H1 (cell line): ENCODE measurements around the gene G3BP1. TPM values are rescaled to one million over a fixed set of nuclear protein-coding genes. Genes with fewer than 3 reads are reported as not detected.

Source experiments
- CTCF ChIA-PET: fragments of 300-600 bp; sonication (Branson Sonifier 250); formaldehyde crosslinking; loops from one replicate; lab custom pipeline; 2021; ENCODE audit not compliant: partially characterized antibody; lab: Charles Lee
- POLR2A ChIA-PET: fragments of 300-600 bp; sonication (Branson Sonifier 250); formaldehyde crosslinking; loops from one replicate; lab custom pipeline; 2021; ENCODE audit warnings: inconsistent platforms; ENCODE audit not compliant: partially characterized antibody; lab: Charles Lee
- DNase-seq, 2 experiments: peaks; one replicate each; pipeline versions ENCODE4 v3.0.0 to v3.0.0-alpha.2; 2010 to 2022; ENCODE audit warnings: low spot score in 2 of 2, low read depth in 1 of 2, mixed read lengths in 1 of 2
- FAIRE-seq: peaks from 2 replicates; lab custom pipeline; 2011; peaks lifted over from hg19 to GRCh38; lab: Jason Lieb, UNC
- H2AFZ ChIP-seq: 2 replicates; pipeline ENCODE4 v1.8.1; 2012; ENCODE audit warnings: low read length, inconsistent platforms
- H2AK5ac ChIP-seq: 2 replicates; pipeline ENCODE4 v1.6.1; 2013; ENCODE audit warnings: low read depth, low read length
- H2BK120ac ChIP-seq: replicated peaks from 2 replicates; pipeline ENCODE3; 2013; ENCODE audit warnings: low read depth, low read length, inconsistent platforms
- H2BK12ac ChIP-seq: 2 replicates; pipeline ENCODE4 v1.6.1; 2013; ENCODE audit warnings: low read depth, low read length
- H2BK15ac ChIP-seq: 2 replicates; pipeline ENCODE4 v1.6.1; 2013; ENCODE audit warnings: low read length
- H2BK20ac ChIP-seq: 2 replicates; pipeline ENCODE4 v1.6.1; 2013; ENCODE audit warnings: low read length
- H2BK5ac ChIP-seq: 2 replicates; pipeline ENCODE4 v1.6.1; 2013; ENCODE audit warnings: low read depth, low read length
- H3K14ac ChIP-seq: 2 replicates; pipeline ENCODE4 v1.6.1; 2013; ENCODE audit warnings: inconsistent platforms; ENCODE audit not compliant: insufficient read length
- H3K18ac ChIP-seq: 2 replicates; pipeline ENCODE4 v1.6.1; 2013; ENCODE audit warnings: low read length; ENCODE audit errors: extremely low read depth
- H3K23ac ChIP-seq: 2 replicates; pipeline ENCODE4 v1.6.1; 2013; ENCODE audit warnings: inconsistent platforms; ENCODE audit not compliant: insufficient read length
- H3K23me2 ChIP-seq: 2 replicates; pipeline ENCODE4 v1.6.1; 2013; ENCODE audit warnings: low read depth, low read length
- H3K27ac ChIP-seq: 2 replicates; pipeline ENCODE4 v1.6.1; 2011; ENCODE audit warnings: low read depth, low read length, inconsistent platforms
- H3K27me3 ChIP-seq, 4 experiments: replicated peaks in 1 of 4; 1 replicate in 1 of 4; 2 replicates in 3 of 4; pipeline versions ENCODE4 v1.6.1 to v1.8.1; 2011 to 2013; ENCODE audit warnings: low read length in 3 of 4, mild to moderate bottlenecking in 3 of 4, inconsistent platforms in 2 of 4, mixed read lengths in 2 of 4, moderate library complexity in 1 of 4; ENCODE audit not compliant: control insufficient read depth in 3 of 4, insufficient read depth in 3 of 4; ENCODE audit errors: extremely low read depth in 1 of 4
- H3K36me3 ChIP-seq, 4 experiments: 2 replicates each; pipeline versions ENCODE4 v1.6.1 to v1.8.1; 2011 to 2013; ENCODE audit warnings: mild to moderate bottlenecking in 4 of 4, low read length in 3 of 4, moderate library complexity in 2 of 4, control low read depth in 1 of 4, inconsistent platforms in 1 of 4; ENCODE audit not compliant: insufficient read depth in 4 of 4, control insufficient read depth in 2 of 4
- H3K4ac ChIP-seq: replicated peaks from 2 replicates; pipeline ENCODE3; 2013; ENCODE audit warnings: low read length, low read depth, mixed read lengths, inconsistent platforms; ENCODE audit not compliant: insufficient read length
- H3K4me1 ChIP-seq, 4 experiments: replicated peaks in 1 of 4; 1 replicate in 1 of 4; 2 replicates in 3 of 4; pipeline versions ENCODE4 v1.6.1 to v1.8.1; 2011 to 2013; ENCODE audit warnings: low read length in 3 of 4, inconsistent platforms in 2 of 4, mixed read lengths in 1 of 4; ENCODE audit not compliant: insufficient read depth in 4 of 4, control insufficient read depth in 3 of 4
- H3K4me2 ChIP-seq, 2 experiments: 2 replicates each; pipeline versions ENCODE4 v1.6.1 to v1.8.1; 2011 to 2013; ENCODE audit warnings: low read depth in 2 of 2, low read length in 2 of 2, control low read depth in 1 of 2, inconsistent platforms in 1 of 2, mild to moderate bottlenecking in 1 of 2; ENCODE audit not compliant: insufficient read depth in 1 of 2
- H3K4me3 ChIP-seq, 4 experiments: fragments of 200-600, 300-600 bp in 1 of 4; sonication (generic), shearing (Covaris generic), sonication (Bioruptor Twin) in 1 of 4; 2 replicates each; pipeline versions ENCODE4 v1.5.1 to v1.8.1; 2011 to 2016; ENCODE audit warnings: low read length in 4 of 4, low read depth in 3 of 4, control low read depth in 2 of 4, inconsistent platforms in 2 of 4, mild to moderate bottlenecking in 2 of 4, mixed read lengths in 1 of 4, moderate library complexity in 1 of 4; ENCODE audit not compliant: insufficient read depth in 2 of 4; ENCODE audit errors: extremely low read depth in 1 of 4
- H3K56ac ChIP-seq: replicated peaks from 2 replicates; pipeline ENCODE3; 2013; ENCODE audit warnings: low read depth, mild to moderate bottlenecking, mixed read lengths, low read length, inconsistent platforms; ENCODE audit not compliant: insufficient read length
- H3K79me1 ChIP-seq: 2 replicates; pipeline ENCODE4 v1.6.1; 2013; ENCODE audit warnings: low read depth, low read length, control low read depth
- H3K79me2 ChIP-seq, 2 experiments: 2 replicates each; pipeline versions ENCODE4 v1.6.1 to v1.8.1; 2012 to 2013; ENCODE audit warnings: low read length in 2 of 2, mild to moderate bottlenecking in 2 of 2, inconsistent platforms in 1 of 2; ENCODE audit not compliant: insufficient read depth in 2 of 2, control insufficient read depth in 1 of 2
- H3K9ac ChIP-seq, 4 experiments: replicated peaks in 1 of 4; 1 replicate in 1 of 4; 2 replicates in 3 of 4; pipeline versions ENCODE4 v1.6.1 to v1.8.1; 2011 to 2013; ENCODE audit warnings: low read depth in 3 of 4, low read length in 3 of 4, control low read depth in 2 of 4, mild to moderate bottlenecking in 2 of 4, moderate library complexity in 2 of 4, inconsistent platforms in 1 of 4; ENCODE audit errors: extremely low read depth in 1 of 4
- H3K9me3 ChIP-seq, 2 experiments: 2 replicates each; pipeline versions ENCODE4 v1.6.1 to v1.8.1; 2012 to 2013; ENCODE audit warnings: mild to moderate bottlenecking in 2 of 2, moderate library complexity in 2 of 2, control low read depth in 1 of 2, inconsistent platforms in 1 of 2, low read depth in 1 of 2, low read length in 1 of 2, mixed read lengths in 1 of 2; ENCODE audit not compliant: insufficient read depth in 2 of 2
- H4K20me1 ChIP-seq, 2 experiments: replicated peaks in 1 of 2; 2 replicates each; pipeline versions ENCODE3 to v1.8.1; 2011 to 2013; ENCODE audit warnings: inconsistent platforms in 2 of 2, low read length in 2 of 2, mild to moderate bottlenecking in 1 of 2; ENCODE audit not compliant: insufficient read depth in 2 of 2, control insufficient read depth in 1 of 2
- H4K5ac ChIP-seq: 2 replicates; pipeline ENCODE4 v1.6.1; 2013; ENCODE audit warnings: low read length, low read depth, mixed read lengths, inconsistent platforms; ENCODE audit not compliant: insufficient read length
- H4K8ac ChIP-seq: 2 replicates; pipeline ENCODE4 v1.8.0; 2013; ENCODE audit warnings: mild to moderate bottlenecking, moderate library complexity, low read length, inconsistent platforms; ENCODE audit not compliant: insufficient read depth; ENCODE audit errors: extremely low read depth
- H4K91ac ChIP-seq: replicated peaks from 2 replicates; pipeline ENCODE3; 2013; ENCODE audit warnings: low read length, mixed read lengths, inconsistent platforms; ENCODE audit not compliant: insufficient read length
- BACH1 ChIP-seq: IDR thresholded peaks from 2 replicates; pipeline ENCODE4 v1.6.1; 2012; ENCODE audit warnings: low read length, improper control_type of control experiment
- CBX8 ChIP-seq: fragments of 300-800, 300-1000 bp; sonication (generic); IDR thresholded peaks from 2 replicates; pipeline ENCODE4 v1.7.1; 2016; ENCODE audit warnings: low read depth, low read length, borderline replicate concordance
- CEBPB ChIP-seq: IDR thresholded peaks from 2 replicates; pipeline ENCODE4 v1.6.1; 2012; ENCODE audit warnings: low read depth, low read length
- EZH2 ChIP-seq: fragments of 200-600 bp; sonication (generic); IDR thresholded peaks from 2 replicates; pipeline ENCODE4 v1.7.1; 2012; ENCODE audit warnings: low read depth, mild to moderate bottlenecking, moderate library complexity, low read length, inconsistent platforms; ENCODE audit not compliant: severe bottlenecking
- MAFK ChIP-seq: IDR thresholded peaks from 2 replicates; pipeline ENCODE4 v1.6.1; 2012; ENCODE audit warnings: low read depth, mild to moderate bottlenecking, improper control_type of control experiment, low read length
- RNF2 ChIP-seq: fragments of 200-900, 300-1000 bp; sonication (generic); IDR thresholded peaks from 2 replicates; pipeline ENCODE4 v1.7.1; 2016; ENCODE audit warnings: borderline replicate concordance, low read depth, mild to moderate bottlenecking, antibody characterized with exemption, low read length; ENCODE audit not compliant: poor library complexity, severe bottlenecking; ENCODE audit errors: missing control alignments
- SIX5 ChIP-seq: IDR thresholded peaks from 2 replicates; pipeline ENCODE4 v1.6.1; 2011; ENCODE audit warnings: mild to moderate bottlenecking, low read depth, low read length
- SP4 ChIP-seq: IDR thresholded peaks from 2 replicates; pipeline ENCODE4 v1.6.1; 2012; ENCODE audit warnings: low read length, inconsistent platforms
- TAF1 ChIP-seq: IDR thresholded peaks from 2 replicates; pipeline ENCODE4 v1.6.1; 2011; ENCODE audit warnings: mild to moderate bottlenecking, low read depth, low read length
- TAF7 ChIP-seq: optimal IDR thresholded peaks from 2 replicates; pipeline ENCODE3; 2011; ENCODE audit warnings: low read depth, mild to moderate bottlenecking, inconsistent platforms, low read length, moderate library complexity, borderline replicate concordance
- polyA plus RNA-seq, 7 experiments: library from polyadenylated mRNA; depleted of rRNA in 3 of 7; stranded (reverse) in 5 of 7; unstranded in 2 of 7; fragments of >200 nt in 5 of 7; fragments of 200-250 nt in 2 of 7; gene quantifications; 1 replicate in 5 of 7; 2 replicates in 1 of 7; 4 replicates in 1 of 7; pipeline versions ENCODE4 v1.2.1 to v1.2.3, GENCODE V29; 2011 to 2013; ENCODE audit warnings: missing spikeins in 2 of 7, mixed read lengths in 2 of 7
- total RNA-seq: library from RNA; stranded (reverse); fragmentation: NEBNext Ultra II Directional; extraction: Animal tissue kit (Norgen Biotek cat#: 25700); gene quantifications from 2 replicates; pipeline ENCODE4 v1.2.1, GENCODE V29; 2021

G3BP1 gene
- total and polyA plus RNA-seq, 2 of the 8 experiments (the other 6 are each of a cell fraction or from before 2014, with no cell fraction given), result 71.2 to 516 TPM

DNA sequence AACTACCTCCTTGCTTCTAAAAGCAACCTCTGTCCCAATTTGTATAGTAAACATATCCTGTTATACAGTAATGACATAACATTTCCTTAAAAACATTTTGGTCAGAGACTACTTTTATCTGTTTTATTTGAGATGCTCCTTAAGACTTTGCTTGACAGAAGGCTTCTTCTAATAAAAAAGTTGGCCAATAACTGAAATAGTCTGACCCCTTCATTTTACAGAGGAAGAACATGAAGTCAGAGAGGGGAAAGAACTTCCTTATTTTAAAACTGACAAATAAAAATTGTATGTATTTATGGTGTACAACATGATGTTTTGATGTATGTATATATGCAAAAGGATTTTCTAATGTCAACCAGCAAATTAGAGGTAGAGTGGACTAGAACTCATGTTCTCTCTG is 49.2 kb upstream of the G3BP1 start:
- no peak overlapping the region for H2BK5ac ChIP-seq
- H3K27me3 ChIP-seq, result no peaks in the 10 kb centered on the region
- H3K18ac ChIP-seq, result no peak overlapping the region
- H3K23me2 ChIP-seq, result no peaks in the 10 kb centered on the region
- H2AK5ac ChIP-seq, result no peak overlapping the region
- no peak overlapping the region for H3K56ac ChIP-seq
- no peak overlapping the region for H3K14ac ChIP-seq
- H3K79me1 ChIP-seq, result no peaks in the 10 kb centered on the region
- H3K9me3 ChIP-seq, result no peaks in the 10 kb centered on the region
- ChIA-PET POLR2A (interaction anchor here (1.0 kb wide), 1 partner anchor 38 kb away, joined by 3 read pairs; no protein-coding TSS in a partner anchor), CTCF (interaction anchor here (0.8 to 11.6 kb wide), 10 partner anchors 15 to 275 kb away, joined by 3 to 198 read pairs (median 6); partner anchors contain the start of gene SLC36A1)
- H3K36me3 ChIP-seq, result no peaks in the 10 kb centered on the region
- H3K4me3 ChIP-seq, result no peak overlapping the region
- no peak overlapping the region for H3K4me2 ChIP-seq
- H3K4ac ChIP-seq, result no peak overlapping the region
- H2BK15ac ChIP-seq, result no peak overlapping the region
- H2BK12ac ChIP-seq, result no peak overlapping the region
- H4K20me1 ChIP-seq, result no peaks in the 10 kb centered on the region
- no peak overlapping the region for H2AFZ ChIP-seq
- H3K9ac ChIP-seq, result no peak overlapping the region
- H2BK20ac ChIP-seq, result no peak overlapping the region
- TF ChIP-seq CEBPB (no peak), SIX5 (no peak), SP4 (no peak), EZH2 (no peak), MAFK (no peak), CBX8 (no peak), TAF1 (no peak), BACH1 (no peak), TAF7 (no peak), RNF2 (no peak)
- FAIRE-seq, result no peak
- H4K5ac ChIP-seq, result no peak overlapping the region
- no peak for DNase-seq
- no peaks in the 10 kb centered on the region for H3K79me2 ChIP-seq
- H4K91ac ChIP-seq, result no peak overlapping the region
- H2BK120ac ChIP-seq, result no peak overlapping the region
- no peak overlapping the region for H3K27ac ChIP-seq
- H3K4me1 ChIP-seq, result peaks cover 0 to 10% (median 6%) of the 10 kb centered on the region in 4 experiments; a peak in 4 of 7 replicates
- H3K23ac ChIP-seq, result no peak overlapping the region
- no peak overlapping the region for H4K8ac ChIP-seq
